Left lung (tissue), 10 donors: Measurements from ENCODE around the gene ILDR2. TPM values are rescaled to one million over a fixed set of nuclear protein-coding genes. Genes with fewer than 3 reads are reported as not detected.
A peak's percentile ranks its signal among the peaks of the same experiment; 100 is the strongest.

Source experiments
- ATAC-seq: fragments of 200-7000 bp; cut with Tn5 transposase; one replicate; pipeline ENCODE4 v1.9.1; 2020; ENCODE audit warnings: moderate library complexity
- DNase-seq, 4 donors: peaks; one replicate each; pipeline ENCODE4 v3.0.0-alpha.2; 2013 to 2020
- H3K27ac ChIP-seq, 2 donors: fragments of 200-600 bp; sonication (generic) in 1 of 2; one replicate each; pipeline versions ENCODE4 v1.5.0 to v1.8.0; 2020 to 2021
- H3K27me3 ChIP-seq, 2 donors: fragments of 200-600 bp; sonication (generic) in 1 of 2; one replicate each; pipeline versions ENCODE4 v1.5.0 to v1.8.0; 2020 to 2021
- H3K36me3 ChIP-seq, 2 donors: fragments of 200-600 bp; sonication (generic) in 1 of 2; one replicate each; pipeline versions ENCODE4 v1.5.0 to v1.8.0; 2020 to 2021
- H3K4me1 ChIP-seq, 2 donors: fragments of 200-600 bp; one replicate each; pipeline ENCODE4 v1.8.0; 2021
- H3K4me3 ChIP-seq, 2 donors: fragments of 200-600 bp; sonication (generic) in 1 of 2; one replicate each; pipeline versions ENCODE4 v1.5.0 to v1.8.0; 2020 to 2021; ENCODE audit warnings: mild to moderate bottlenecking in 1 of 2
- H3K9me3 ChIP-seq, 2 donors: fragments of 200-600 bp; sonication (generic) in 1 of 2; one replicate each; pipeline versions ENCODE4 v1.5.0 to v1.8.0; 2020 to 2021
- intact Hi-C, 2 donors: fragments of 100-400 bp; cut with DNase I; formaldehyde crosslinking; loops; one replicate each; pipeline versions ENCODE4 v1.11.2 to v1.14.2; 2022
- polyA plus RNA-seq, 6 donors: library from polyadenylated mRNA; unstranded; fragments of 120-200 nt; gene quantifications; one replicate each; pipeline ENCODE4 v1.2.1, GENCODE V29; 2013; ENCODE audit not compliant: insufficient read length in 6 of 6
- total RNA-seq, 2 donors: library from RNA; stranded (reverse); fragmentation: NEBNext Ultra II Directional; extraction: Animal tissue kit (Norgen Biotek cat#: 25700); gene quantifications; one replicate each; pipeline ENCODE4 v1.2.1, GENCODE V29; 2021
- TF ChIP-seq, protein P1 (sequence below), 2 donors: fragments of 200-600 bp; sonication (generic) in 1 of 2; IDR thresholded peaks; one replicate each; pipeline versions ENCODE4 v1.5.0 to v1.8.0; 2021; ENCODE audit warnings: antibody characterized with exemption in 2 of 2
- donor health status: DM: no; HTN: yes; CAD: no.
- donor health status: DM: no; HTN: no; CAD: no.

Gene ILDR2
- total and polyA plus RNA-seq, 8 donors = 0.36 to 2.1 (median 0.64) TPM

DNA sequence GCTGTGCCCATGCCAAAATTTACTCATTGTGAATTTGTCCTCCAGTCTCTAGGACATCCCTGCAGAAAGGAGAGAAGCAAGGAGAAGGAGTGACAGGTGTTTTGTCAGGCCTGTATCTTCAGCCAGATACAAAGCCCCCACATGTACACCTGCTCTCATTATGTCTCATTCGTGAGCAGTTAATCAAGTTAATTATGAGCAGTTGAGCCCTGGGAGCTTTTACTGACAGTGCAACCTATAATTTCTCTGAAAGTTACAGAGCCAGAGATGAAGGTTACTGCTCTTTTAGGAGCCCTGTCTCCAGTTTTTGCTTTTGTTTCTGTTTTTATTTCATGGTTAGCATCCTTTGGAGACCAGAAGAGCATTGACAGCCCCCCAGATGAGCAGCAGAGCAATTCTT is 5.0 kb upstream of the ILDR2 start:
- Histone ChIP-seq H3K4me1 (no peaks in the 10 kb centered on the region), H3K27me3 (peaks cover 0 to 25% of the 10 kb centered on the region in 2 donors), H3K27ac (no peak overlapping the region), H3K36me3 (no peaks in the 10 kb centered on the region), H3K4me3 (no peak overlapping the region), H3K9me3 (no peaks in the 10 kb centered on the region)
- DNase-seq (no peak), ATAC-seq (no peak)
- TF ChIP-seq, protein P1, sequence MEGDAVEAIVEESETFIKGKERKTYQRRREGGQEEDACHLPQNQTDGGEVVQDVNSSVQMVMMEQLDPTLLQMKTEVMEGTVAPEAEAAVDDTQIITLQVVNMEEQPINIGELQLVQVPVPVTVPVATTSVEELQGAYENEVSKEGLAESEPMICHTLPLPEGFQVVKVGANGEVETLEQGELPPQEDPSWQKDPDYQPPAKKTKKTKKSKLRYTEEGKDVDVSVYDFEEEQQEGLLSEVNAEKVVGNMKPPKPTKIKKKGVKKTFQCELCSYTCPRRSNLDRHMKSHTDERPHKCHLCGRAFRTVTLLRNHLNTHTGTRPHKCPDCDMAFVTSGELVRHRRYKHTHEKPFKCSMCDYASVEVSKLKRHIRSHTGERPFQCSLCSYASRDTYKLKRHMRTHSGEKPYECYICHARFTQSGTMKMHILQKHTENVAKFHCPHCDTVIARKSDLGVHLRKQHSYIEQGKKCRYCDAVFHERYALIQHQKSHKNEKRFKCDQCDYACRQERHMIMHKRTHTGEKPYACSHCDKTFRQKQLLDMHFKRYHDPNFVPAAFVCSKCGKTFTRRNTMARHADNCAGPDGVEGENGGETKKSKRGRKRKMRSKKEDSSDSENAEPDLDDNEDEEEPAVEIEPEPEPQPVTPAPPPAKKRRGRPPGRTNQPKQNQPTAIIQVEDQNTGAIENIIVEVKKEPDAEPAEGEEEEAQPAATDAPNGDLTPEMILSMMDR (IDR thresholded peaks at IDR 0.05) = no peak
- intact Hi-C loops = loop anchor here in 1 of 2 donors (10.0 kb wide), 1 partner anchor 56 kb away; no protein-coding TSS in a partner anchor

DNA sequence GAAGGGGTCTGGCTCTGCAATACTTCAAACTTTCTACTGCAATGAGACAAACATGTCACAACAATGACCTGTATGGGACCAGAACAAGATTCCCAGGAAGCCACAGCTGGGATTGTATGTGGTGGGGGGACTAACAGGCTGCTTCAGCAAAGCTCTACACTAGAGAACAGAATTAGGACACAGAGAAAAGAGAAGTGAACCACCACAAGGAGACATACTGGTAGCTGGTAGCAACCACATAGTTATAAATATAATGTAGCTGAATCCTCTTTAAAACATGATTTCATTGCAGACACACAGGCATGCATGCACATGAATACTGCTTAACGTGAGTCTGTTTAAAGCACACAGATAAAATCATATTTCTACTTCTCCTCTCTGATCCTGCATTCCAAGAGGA is 3.5 kb upstream of the ILDR2 start:
- ATAC-seq (no peak), DNase-seq (no peak)
- intact Hi-C loops = no loop called here
- Histone ChIP-seq H3K27ac (no peak overlapping the region), H3K9me3 (no peaks in the 10 kb centered on the region), H3K27me3 (peaks cover 10 to 37% of the 10 kb centered on the region in 2 donors), H3K36me3 (no peaks in the 10 kb centered on the region), H3K4me1 (peaks cover 0 to 8% of the 10 kb centered on the region in 2 donors), H3K4me3 (no peak overlapping the region)
- TF ChIP-seq, protein P1 (IDR thresholded peaks at IDR 0.05) = no peak

DNA sequence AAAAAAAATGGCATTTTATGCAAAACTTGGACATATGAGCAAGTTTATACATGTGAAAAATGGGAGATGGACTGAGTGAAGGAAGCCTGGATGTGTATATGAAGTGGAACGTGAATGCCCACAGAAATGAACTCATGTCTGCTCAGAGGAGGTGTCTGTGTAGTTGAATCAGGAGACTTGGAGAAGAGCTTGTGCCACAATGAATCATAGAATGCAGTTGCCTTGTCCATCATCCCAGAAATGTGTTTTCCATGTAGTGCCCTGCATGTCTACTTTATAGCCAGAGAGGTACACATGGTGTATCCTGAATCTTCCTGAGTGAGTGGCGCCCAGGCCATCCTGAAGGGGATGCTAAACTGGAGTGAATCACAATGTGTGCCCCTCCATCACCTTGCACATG is 2.6 kb upstream of the ILDR2 start:
- Histone ChIP-seq H3K4me3 (no peak overlapping the region), H3K9me3 (no peaks in the 10 kb centered on the region), H3K36me3 (no peaks in the 10 kb centered on the region), H3K27ac (no peak overlapping the region), H3K4me1 (peaks cover 0 to 8% of the 10 kb centered on the region in 2 donors), H3K27me3 (peaks cover 15 to 46% of the 10 kb centered on the region in 2 donors)
- TF ChIP-seq, protein P1 (IDR thresholded peaks at IDR 0.05) = no peak
- intact Hi-C loops = no loop called here
- ATAC-seq (no peak), DNase-seq (no peak)

GRCh38 chr1:166974647-166975345 is 544 bp downstream of the ILDR2 start:
- TF ChIP-seq, protein P1 (IDR thresholded peaks at IDR 0.05) = no peak
- DNase-seq (no peak), ATAC-seq (no peak)
- Histone ChIP-seq H3K4me3 (peak overlapping the region in 1 of 2 donors; percentile 23), H3K27ac (no peak overlapping the region), H3K9me3 (no peaks in the 10 kb centered on the region), H3K4me1 (peaks cover 0 to 8% of the 10 kb centered on the region in 2 donors), H3K27me3 (peaks cover 22 to 78% of the 10 kb centered on the region in 2 donors), H3K36me3 (no peaks in the 10 kb centered on the region)
- intact Hi-C loops = no loop called here

GRCh38 chr1:166972826-166973225 is 2.5 kb downstream of the ILDR2 start:
- no peak overlapping the region for H3K4me3 ChIP-seq
- DNase-seq (no peak), ATAC-seq (no peak)
- peaks cover 0 to 8% of the 10 kb centered on the region in 2 donors for H3K4me1 ChIP-seq
- intact Hi-C loops = no loop called here
- H3K27ac ChIP-seq = no peak overlapping the region
- peaks cover 22 to 78% of the 10 kb centered on the region in 2 donors for H3K27me3 ChIP-seq
- H3K36me3 ChIP-seq = no peaks in the 10 kb centered on the region
- TF ChIP-seq, protein P1 (IDR thresholded peaks at IDR 0.05) = no peak
- H3K9me3 ChIP-seq = no peaks in the 10 kb centered on the region
